ENCODE measurements around the gene SH3RF1.

SH3RF1 gene

DNA sequence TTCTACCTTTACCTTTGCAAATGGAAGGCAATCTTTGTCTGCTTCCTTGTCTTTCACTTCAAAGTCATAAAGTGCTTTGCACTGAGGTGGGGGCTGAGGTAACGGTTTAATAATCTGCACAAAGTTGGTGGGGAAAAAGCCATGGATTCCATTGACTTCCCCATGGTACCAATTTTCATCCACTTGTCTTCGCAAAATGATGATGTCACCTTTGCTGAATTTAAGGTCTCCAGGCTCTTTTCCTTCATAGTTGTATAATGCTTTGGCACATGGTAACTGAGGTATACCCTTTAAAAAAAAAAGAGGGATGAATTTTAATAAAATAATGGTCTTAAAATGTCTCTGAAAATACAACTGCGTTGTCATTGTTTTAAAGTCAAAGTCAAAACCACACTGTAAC lies 114.4 kb downstream of the SH3RF1 start:
- DNase-seq, result no peak
- intact Hi-C loops (cut with DNase I), result no loop called here

DNA sequence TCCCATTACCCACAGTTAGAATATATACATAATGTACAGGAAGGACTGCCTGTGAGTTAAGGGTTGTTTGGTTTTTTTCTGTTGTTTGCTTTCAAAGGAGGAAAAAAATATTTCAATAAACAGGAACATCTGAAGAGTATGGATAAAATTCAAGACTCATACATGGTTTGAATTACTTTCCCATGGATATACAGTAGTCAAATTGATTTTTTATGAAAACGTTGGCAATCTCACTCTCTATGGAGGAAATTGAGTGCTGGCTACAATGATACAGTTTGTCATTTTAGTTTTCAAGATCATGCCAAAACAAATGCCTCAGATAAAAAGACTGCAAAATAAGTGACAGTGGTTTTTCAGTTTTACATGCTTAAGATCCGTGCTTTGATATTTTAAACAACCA lies 116.6 kb downstream of the SH3RF1 start:
- DNase-seq, result no peak
- intact Hi-C loops (cut with DNase I), result no loop called here

DNA sequence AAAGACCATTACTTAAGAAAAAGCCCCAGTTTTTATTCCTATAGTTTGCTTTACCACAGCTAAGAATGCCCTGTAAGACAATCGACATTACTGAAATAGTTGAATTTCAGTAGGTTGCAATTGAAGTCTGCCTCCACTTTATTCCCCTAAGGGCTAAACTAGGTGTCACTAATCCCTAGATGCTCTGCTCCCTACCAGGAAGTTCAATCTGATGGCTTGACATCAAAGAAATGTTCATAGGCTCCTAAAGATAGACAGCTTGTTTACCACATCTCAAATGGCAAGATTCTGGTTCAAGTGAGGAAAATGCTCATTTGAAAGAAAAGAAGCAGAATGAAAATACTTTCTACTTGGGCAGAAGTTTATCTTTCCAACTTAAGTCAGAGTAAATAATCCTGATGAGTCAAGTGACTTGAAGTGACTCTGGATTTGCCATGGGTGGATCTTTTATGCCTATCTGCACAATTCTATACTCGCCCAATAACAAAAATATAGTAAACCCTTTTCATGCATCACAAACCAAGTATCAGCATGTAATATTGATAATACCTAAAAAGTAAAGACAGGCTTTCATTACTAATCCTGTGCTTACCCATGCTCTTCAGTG lies 117.2 kb downstream of the SH3RF1 start:
- intact Hi-C loops (cut with DNase I), result no loop called here
- no peak for DNase-seq

DNA sequence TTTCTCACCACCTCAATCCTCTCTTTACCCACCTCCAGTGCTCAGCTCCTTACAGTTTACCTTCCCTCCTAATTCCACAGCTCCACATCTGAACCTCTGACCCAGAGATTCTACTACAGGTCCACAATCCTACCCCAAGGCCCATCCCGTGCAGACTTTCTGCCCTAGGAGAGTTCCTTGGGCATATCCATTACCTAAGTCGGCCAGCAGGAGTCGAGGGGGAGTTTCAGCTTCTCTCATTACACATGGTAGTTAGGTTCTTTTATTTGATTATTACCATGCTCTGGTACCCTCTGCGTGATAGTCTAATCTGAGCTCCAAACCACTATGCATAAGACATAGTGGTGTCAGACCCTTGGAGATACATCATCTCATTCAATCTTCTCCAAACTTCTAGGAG lies 117.9 kb downstream of the SH3RF1 start:
- no peak for DNase-seq
- intact Hi-C loops (cut with DNase I), result no loop called here

- DNase-seq, result no peak
- intact Hi-C loops (cut with DNase I), result no loop called here
These were observed 118.7 kb downstream of the SH3RF1 start for GRCh38 chr4:169152098-169152497.

GRCh38 chr4:169151671-169152070 lies 119.1 kb downstream of the SH3RF1 start:
- intact Hi-C loops (cut with DNase I), result no loop called here
- no peak for DNase-seq

GRCh38 chr4:169150806-169151205 lies 120.0 kb downstream of the SH3RF1 start:
- intact Hi-C loops (cut with DNase I), result no loop called here
- no peak for DNase-seq

- no peak for DNase-seq
- intact Hi-C loops (cut with DNase I), result no loop called here
These were observed 121.9 kb downstream of the SH3RF1 start for GRCh38 chr4:169148885-169149284.

DNA sequence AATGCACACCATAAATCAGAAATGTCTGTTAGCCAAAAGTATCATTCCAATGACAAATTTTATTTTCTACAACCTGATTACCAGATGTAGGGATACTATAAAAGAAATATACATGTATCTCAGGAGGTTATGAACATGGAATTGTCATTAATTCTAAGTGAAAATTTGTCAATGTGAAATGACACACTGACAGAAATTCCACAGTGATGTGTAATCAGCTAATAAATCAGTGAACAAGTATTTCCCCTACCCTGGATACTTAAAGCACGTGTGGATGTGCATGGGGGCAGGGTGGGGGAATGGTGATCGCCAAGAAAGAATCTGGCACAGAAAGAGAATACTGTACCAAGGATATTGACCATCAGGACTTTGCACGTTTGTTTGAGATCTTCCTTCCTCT lies 123.6 kb downstream of the SH3RF1 start:
- intact Hi-C loops (cut with DNase I), result no loop called here
- DNase-seq, result no peak

GRCh38 chr4:169144061-169144600 lies 126.6 kb downstream of the SH3RF1 start:
- intact Hi-C loops (cut with DNase I), result no loop called here
- DNase-seq, result no peak

DNA sequence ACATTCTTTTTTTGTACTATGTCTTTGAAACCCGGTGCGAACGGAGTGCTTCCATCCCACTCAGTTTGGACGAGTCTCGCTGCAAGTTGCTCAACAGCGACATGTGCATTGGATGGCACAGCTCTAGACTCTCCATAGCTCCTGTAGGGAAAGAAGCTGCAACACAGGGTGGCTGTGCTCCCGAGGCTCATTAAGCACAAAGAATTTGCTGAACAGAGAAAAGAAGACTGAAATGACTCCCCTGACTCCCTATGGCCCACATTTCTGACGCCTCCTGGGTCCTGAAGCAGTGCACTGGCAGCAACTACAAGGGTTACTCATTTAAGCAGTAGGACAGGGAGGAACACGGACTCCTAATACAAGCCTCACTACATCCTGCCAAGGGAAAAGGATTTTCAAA lies 127.4 kb downstream of the SH3RF1 start:
- intact Hi-C loops (cut with DNase I), result no loop called here
- no peak for DNase-seq

DNA sequence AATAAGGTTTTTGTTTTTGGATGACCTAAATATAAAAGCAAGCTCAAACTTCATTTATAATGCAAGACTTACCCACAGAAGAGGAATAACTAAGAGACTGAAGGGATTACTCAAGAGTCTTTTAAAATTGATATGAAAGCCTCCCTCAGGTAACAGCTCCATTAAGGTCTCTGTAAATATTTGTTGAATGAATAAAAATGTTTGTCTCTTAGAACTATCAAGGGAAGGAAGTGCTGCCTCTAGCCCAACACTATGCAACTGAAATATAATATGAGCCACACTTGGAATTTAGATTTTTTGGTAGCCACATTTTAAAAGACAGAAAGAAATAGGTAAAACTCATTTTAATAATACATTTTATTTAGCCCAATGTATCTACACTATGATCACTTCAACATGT lies 127.8 kb downstream of the SH3RF1 start:
- intact Hi-C loops (cut with DNase I), result no loop called here
- no peak for DNase-seq

DNA sequence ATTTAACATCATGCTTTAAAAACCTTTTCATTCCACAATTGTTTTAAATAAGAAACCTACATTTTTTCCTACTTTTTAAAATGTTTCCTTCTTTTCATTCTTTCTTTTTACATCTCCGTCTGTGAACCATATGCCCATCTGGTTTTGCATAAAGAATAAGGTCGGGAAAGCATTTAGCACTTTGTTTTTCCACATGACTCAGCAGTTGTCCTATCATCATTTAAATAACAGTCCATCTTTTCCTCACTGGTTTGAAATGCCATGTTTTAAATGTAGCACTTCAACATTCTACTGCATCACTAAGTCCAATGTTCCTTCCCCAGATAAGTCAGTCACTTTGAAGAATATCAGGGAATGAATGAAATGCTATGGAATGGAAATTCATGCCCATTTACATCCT lies 128.4 kb downstream of the SH3RF1 start:
- DNase-seq, result no peak
- intact Hi-C loops (cut with DNase I), result no loop called here

DNA sequence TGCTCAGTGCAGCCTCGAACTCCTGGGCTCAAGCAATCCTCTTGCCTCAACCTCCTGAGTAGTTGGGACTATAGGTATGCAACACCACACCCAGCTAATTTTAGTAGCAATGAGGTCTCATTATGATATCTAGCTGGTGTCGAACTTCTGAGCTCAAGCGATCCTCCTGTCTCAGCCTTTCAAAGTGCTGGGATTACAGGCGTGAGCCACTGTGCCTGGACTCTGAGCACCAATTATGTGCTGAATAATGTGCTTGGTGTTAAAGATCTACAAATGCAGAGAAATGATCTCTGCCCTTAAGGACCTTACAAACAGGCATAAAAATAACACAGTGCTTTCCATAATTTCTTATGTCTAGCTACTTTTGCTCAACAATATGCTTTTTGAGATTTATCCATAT lies 131.7 kb downstream of the SH3RF1 start:
- no peak for DNase-seq
- intact Hi-C loops (cut with DNase I), result no loop called here

DNA sequence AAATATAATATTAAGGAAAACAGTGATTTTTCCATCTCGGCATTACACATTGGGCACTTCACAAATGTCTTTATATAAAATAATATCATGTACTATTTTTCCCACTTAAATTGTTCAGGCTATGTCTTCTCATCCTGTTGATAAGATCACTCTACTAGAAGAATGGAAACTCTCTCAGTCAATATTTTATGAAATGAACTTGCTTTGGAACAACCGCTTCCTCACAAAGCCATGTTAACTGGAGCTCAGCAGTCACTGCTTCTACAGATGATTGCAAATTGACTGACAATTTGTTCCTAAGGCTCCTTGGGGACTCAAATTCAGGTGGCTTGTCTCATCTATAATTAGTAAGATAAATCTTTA lies 133.2 kb downstream of the SH3RF1 start:
- DNase-seq, result no peak
- intact Hi-C loops (cut with DNase I), result no loop called here

DNA sequence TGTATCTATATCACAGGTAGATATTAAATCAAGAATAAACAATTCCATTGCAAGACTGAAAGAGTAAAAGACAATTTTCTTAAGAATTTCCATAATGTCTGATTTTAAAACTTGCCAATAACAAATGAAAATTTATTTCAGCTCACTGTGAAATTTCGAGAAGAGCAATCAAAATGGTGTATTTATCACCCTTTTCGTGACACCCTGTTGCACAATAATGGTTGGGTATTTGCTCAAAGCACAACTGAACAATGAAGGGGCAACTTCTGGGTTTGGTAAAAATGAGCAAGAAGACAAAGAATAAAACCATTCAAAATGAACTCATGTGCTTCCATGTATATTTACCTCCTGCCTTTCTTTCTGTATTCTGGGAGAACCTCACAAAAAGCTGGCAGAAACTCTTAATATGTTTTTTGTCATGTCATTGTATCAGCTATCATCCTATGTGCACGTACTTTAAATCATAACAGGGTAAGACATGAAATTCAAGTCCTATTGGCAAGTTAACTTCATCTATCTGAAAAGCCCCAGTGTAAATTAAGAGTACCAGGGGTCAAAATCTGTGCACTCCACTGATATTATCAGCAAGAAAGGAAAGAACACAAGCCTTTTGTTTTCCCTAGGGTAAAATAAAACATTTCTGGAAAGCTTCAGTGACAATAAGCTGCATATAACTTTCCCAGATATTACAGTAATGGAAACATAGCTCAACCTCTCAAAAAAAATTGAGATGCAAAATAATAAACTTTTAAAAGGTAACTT lies 133.8 kb downstream of the SH3RF1 start:
- intact Hi-C loops (cut with DNase I), result no loop called here
- DNase-seq, result no peak

DNA sequence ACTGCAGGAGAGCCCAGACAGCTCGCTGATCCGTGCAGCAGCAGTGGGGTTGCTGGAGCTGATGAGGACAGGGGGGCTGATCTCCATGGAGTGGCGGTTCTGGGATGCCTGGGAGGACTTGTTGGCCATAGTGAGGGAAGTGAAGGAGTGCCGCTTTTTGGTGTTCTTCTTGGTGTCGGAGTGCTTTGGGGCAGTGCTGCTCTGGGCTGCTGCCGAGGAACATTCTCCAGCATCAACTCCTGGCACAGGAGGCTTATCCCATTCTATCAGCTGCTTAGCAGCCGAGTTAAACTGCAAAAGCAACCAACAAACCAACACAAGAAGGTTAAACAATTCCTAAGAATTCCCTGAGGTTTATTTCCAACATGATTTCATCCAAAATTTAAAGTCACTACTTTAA lies 134.4 kb downstream of the SH3RF1 start:
- intact Hi-C loops (cut with DNase I), result no loop called here
- DNase-seq, result peak in 1 of 42 donors; percentile 6

DNA sequence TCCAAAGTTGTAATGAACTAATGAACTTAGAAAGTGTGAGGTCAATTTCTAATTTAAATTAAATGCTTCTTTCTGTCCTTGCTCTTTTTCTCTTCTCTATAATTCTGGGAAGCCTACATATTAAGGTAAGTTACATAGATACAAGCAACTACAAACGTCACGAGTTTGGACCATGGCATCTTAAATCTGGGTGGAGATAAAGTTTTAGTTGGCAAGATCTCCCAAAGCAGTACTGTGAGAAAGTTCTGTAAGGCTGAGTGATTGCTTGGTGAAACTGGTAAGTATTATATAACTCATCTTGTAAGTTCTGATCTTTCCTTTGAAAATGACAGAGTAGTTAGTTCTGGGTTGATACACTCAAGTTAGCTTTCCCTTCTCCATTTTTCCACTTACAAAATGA lies 135.0 kb downstream of the SH3RF1 start:
- no peak for DNase-seq
- intact Hi-C loops (cut with DNase I), result no loop called here

DNA sequence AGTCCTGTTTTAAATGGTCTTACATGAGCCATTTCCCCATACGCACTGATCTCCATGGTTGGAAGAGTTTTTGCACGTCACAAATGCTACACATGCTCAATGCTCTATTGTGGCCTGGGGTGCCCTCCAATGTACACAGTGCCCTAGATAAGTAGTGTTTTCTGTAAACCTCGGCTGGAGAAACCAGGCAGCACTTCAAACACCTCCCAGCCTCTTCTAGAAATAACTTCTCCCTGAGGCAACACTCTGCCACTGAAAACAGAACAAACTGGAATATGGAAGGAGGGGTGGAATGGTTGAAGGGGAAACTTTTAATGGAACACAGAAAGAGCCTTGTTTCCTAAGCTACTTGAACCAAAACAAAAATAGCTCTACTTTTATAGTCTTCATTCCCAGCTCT lies 136.8 kb downstream of the SH3RF1 start:
- intact Hi-C loops (cut with DNase I), result no loop called here
- no peak for DNase-seq

GRCh38 chr4:169132561-169133305 lies 138.0 kb downstream of the SH3RF1 start:
- intact Hi-C loops (cut with DNase I), result no loop called here

More at GRCh38 chr4:169132561-169133305, 138.0 kb downstream of the SH3RF1 start:
- DNase-seq, result no peak
